HepG2 (cell line): ENCODE results near the gene LGALS3. TPM values are rescaled to one million over a fixed set of nuclear protein-coding genes. Genes with fewer than 3 reads are reported as not detected.

Experiments
- ATF7 ChIP-seq, 2 experiments: fragments of 450-650 bp in 1 of 2; sonication (generic) in 1 of 2; formaldehyde crosslinking in 1 of 2; IDR thresholded peaks; 2 replicates each; pipeline versions ENCODE4 v1.4.0 to v1.6.1; 2016 to 2020; ENCODE audit warnings: antibody characterized with exemption in 1 of 2, mild to moderate bottlenecking in 1 of 2, missing genetic modification reagents in 1 of 2
- HOXA5 ChIP-seq: sonication (generic); formaldehyde crosslinking; IDR thresholded peaks from 2 replicates; pipeline ENCODE4 v1.4.0; 2020; ENCODE audit warnings: missing genetic modification reagents
- ISX ChIP-seq: sonication (generic); formaldehyde crosslinking; conservative IDR thresholded peaks from 2 replicates; pipeline ENCODE4 v1.5.0; 2020; ENCODE audit warnings: missing genetic modification reagents
- SP140L ChIP-seq: sonication (generic); formaldehyde crosslinking; IDR thresholded peaks from 2 replicates; pipeline ENCODE4 v1.4.0; 2020; ENCODE audit warnings: missing genetic modification reagents, borderline replicate concordance
- WIZ ChIP-seq: sonication (generic); formaldehyde crosslinking; IDR thresholded peaks from 2 replicates; pipeline ENCODE4 v1.5.1; 2020; ENCODE audit warnings: mild to moderate bottlenecking, missing genetic modification reagents
- ZFP36L1 ChIP-seq: sonication (generic); formaldehyde crosslinking; IDR thresholded peaks from 2 replicates; pipeline ENCODE4 v1.8.0; 2022; ENCODE audit warnings: mild to moderate bottlenecking, missing genetic modification reagents, moderate library complexity
- ZIK1 ChIP-seq: sonication (generic); formaldehyde crosslinking; IDR thresholded peaks from 2 replicates; pipeline ENCODE4 v1.5.0; 2020; ENCODE audit warnings: mild to moderate bottlenecking, low read depth, missing genetic modification reagents, borderline replicate concordance
- ZNF274 ChIP-seq: sonication (generic); formaldehyde crosslinking; IDR thresholded peaks from 2 replicates; pipeline ENCODE4 v1.5.1; 2020; ENCODE audit warnings: mild to moderate bottlenecking, missing genetic modification reagents
- ZNF292 ChIP-seq: sonication (generic); formaldehyde crosslinking; IDR thresholded peaks from 2 replicates; pipeline ENCODE4 v1.8.1; 2022; ENCODE audit warnings: mild to moderate bottlenecking, low read depth, missing genetic modification reagents, borderline replicate concordance
- ZNF513 ChIP-seq: sonication (generic); formaldehyde crosslinking; conservative IDR thresholded peaks from 2 replicates; pipeline ENCODE4 v1.5.0; 2020; ENCODE audit warnings: missing genetic modification reagents
- ZNF562 ChIP-seq: sonication (generic); formaldehyde crosslinking; IDR thresholded peaks from 2 replicates; pipeline ENCODE4 v1.8.0; 2022; ENCODE audit warnings: missing genetic modification reagents, borderline replicate concordance
- ZNF605 ChIP-seq: sonication (generic); formaldehyde crosslinking; IDR thresholded peaks from 2 replicates; pipeline ENCODE4 v1.8.0; 2022; ENCODE audit warnings: mild to moderate bottlenecking, missing genetic modification reagents
- ZUFSP ChIP-seq: sonication (generic); formaldehyde crosslinking; IDR thresholded peaks from 2 replicates; pipeline ENCODE4 v1.9.0; 2021; ENCODE audit warnings: missing genetic modification reagents, mild to moderate bottlenecking, borderline replicate concordance
- polyA plus RNA-seq, 8 experiments: library from polyadenylated mRNA; depleted of rRNA in 3 of 8; stranded (reverse) in 7 of 8; unstranded in 1 of 8; fragments of >200 nt; fragmentation: Illumina TruSeq in 4 of 8; extraction: Trizol in 4 of 8; gene quantifications; 2 replicates each; pipeline versions ENCODE4 v1.2.1 to v1.2.3, GENCODE V29; 2011 to 2016; ENCODE audit warnings: low read depth in 4 of 8, missing spikeins in 1 of 8, mixed read lengths in 1 of 8; ENCODE audit not compliant: insufficient read depth in 1 of 8
- total RNA-seq, 5 experiments: library from RNA; depleted of rRNA; stranded (reverse); fragments of >200 nt; fragmentation: Illumina TruSeq; extraction: Trizol; gene quantifications; 2 replicates each; pipeline ENCODE4 v1.2.3, GENCODE V29; 2016; ENCODE audit warnings: low read depth in 1 of 5
- TF ChIP-seq, protein P1 (sequence below): sonication (generic); formaldehyde crosslinking; IDR thresholded peaks from 2 replicates; pipeline ENCODE4 v1.4.0; 2020; ENCODE audit warnings: missing genetic modification reagents
- TF ChIP-seq, protein P2 (sequence below): sonication (generic); formaldehyde crosslinking; IDR thresholded peaks from 2 replicates; pipeline ENCODE4 v1.8.0; 2022; ENCODE audit warnings: mild to moderate bottlenecking, missing genetic modification reagents; ENCODE audit not compliant: insufficient replicate concordance
- TF ChIP-seq, protein P3 (sequence below): sonication (generic); formaldehyde crosslinking; conservative IDR thresholded peaks from 2 replicates; pipeline ENCODE4 v1.4.0; 2020; ENCODE audit warnings: mild to moderate bottlenecking, missing genetic modification reagents, moderate library complexity

The LGALS3 gene
- total and polyA plus RNA-seq, 2 of the 13 experiments (the other 11 are each of a cell fraction or from before 2014, with no cell fraction given): 5.0 to 97.4 TPM

DNA sequence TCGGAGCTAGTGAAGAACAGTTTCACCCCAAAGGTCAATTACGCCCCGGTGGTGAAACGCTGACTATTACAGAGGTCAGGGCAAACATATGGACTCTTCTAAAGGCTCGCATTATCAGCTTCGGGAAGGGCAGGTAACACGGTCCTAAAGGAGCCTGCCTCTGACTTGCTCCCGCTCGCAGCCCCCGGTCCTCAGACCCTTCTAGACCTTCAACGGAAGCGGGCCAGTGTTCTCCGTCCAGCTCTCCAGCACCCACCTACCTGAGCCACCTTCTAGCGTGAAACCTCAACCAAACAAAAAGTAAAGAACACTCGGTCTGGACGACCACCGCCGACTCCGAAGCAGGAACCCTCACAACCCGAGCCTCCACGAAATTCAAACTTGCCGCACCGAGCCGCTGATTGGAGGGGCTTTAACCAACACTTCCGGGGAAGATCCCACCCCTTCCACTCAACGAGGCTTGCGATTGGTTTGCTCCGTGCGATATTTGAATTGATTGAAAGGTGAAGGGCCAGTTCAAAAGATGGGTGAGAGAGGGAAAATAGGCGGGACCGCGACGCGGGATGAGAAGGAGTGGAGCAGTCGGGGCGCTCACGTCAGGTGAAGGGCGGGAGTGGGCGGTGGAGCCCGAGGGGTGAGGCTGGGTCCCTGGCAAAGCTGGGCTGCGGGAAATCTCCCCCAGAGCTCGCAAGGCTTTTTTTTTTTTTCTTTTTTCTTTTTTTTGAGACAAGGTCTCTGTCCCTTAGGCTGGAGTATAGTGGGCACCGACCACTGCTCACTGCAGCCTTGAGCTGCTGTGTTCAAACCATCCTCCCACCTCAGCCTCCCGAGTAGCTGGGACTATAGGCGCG is 62.4 kb downstream of the LGALS3 start, which contains the start of gene DLGAP5 (continued):
- TF ChIP-seq, protein P1, sequence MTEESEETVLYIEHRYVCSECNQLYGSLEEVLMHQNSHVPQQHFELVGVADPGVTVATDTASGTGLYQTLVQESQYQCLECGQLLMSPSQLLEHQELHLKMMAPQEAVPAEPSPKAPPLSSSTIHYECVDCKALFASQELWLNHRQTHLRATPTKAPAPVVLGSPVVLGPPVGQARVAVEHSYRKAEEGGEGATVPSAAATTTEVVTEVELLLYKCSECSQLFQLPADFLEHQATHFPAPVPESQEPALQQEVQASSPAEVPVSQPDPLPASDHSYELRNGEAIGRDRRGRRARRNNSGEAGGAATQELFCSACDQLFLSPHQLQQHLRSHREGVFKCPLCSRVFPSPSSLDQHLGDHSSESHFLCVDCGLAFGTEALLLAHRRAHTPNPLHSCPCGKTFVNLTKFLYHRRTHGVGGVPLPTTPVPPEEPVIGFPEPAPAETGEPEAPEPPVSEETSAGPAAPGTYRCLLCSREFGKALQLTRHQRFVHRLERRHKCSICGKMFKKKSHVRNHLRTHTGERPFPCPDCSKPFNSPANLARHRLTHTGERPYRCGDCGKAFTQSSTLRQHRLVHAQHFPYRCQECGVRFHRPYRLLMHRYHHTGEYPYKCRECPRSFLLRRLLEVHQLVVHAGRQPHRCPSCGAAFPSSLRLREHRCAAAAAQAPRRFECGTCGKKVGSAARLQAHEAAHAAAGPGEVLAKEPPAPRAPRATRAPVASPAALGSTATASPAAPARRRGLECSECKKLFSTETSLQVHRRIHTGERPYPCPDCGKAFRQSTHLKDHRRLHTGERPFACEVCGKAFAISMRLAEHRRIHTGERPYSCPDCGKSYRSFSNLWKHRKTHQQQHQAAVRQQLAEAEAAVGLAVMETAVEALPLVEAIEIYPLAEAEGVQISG (CRISPR knock-in tag): peak; percentile 62
- TF ChIP-seq ZNF562 (CRISPR knock-in tag) (0 out of 2 replicates have a peak, but pooled peaks have one; percentile 31), ZNF292 (CRISPR knock-in tag) (no peak), ZIK1 (no peak), ZNF605 (CRISPR knock-in tag) (no peak), ZUFSP (CRISPR knock-in tag) (no peak), WIZ (CRISPR knock-in tag) (no peak), HOXA5 (0 out of 2 replicates have a peak, but pooled peaks have one; percentile 43), ZFP36L1 (CRISPR knock-in tag) (peak; percentile 99), SP140L (CRISPR knock-in tag) (0 out of 2 replicates have a peak, but pooled peaks have one; percentile 37), ATF7 (IDR thresholded peaks at IDR 0.05) (no peak), ATF7 (CRISPR knock-in tag; IDR thresholded peaks at IDR 0.05) (no peak), ZNF274 (CRISPR knock-in tag) (0 out of 2 replicates have a peak, but pooled peaks have one; percentile 40), ISX (no peak), ZNF513 (no peak)
- TF ChIP-seq, protein P2, sequence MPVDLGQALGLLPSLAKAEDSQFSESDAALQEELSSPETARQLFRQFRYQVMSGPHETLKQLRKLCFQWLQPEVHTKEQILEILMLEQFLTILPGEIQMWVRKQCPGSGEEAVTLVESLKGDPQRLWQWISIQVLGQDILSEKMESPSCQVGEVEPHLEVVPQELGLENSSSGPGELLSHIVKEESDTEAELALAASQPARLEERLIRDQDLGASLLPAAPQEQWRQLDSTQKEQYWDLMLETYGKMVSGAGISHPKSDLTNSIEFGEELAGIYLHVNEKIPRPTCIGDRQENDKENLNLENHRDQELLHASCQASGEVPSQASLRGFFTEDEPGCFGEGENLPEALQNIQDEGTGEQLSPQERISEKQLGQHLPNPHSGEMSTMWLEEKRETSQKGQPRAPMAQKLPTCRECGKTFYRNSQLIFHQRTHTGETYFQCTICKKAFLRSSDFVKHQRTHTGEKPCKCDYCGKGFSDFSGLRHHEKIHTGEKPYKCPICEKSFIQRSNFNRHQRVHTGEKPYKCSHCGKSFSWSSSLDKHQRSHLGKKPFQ: no peak
- TF ChIP-seq, protein P3, sequence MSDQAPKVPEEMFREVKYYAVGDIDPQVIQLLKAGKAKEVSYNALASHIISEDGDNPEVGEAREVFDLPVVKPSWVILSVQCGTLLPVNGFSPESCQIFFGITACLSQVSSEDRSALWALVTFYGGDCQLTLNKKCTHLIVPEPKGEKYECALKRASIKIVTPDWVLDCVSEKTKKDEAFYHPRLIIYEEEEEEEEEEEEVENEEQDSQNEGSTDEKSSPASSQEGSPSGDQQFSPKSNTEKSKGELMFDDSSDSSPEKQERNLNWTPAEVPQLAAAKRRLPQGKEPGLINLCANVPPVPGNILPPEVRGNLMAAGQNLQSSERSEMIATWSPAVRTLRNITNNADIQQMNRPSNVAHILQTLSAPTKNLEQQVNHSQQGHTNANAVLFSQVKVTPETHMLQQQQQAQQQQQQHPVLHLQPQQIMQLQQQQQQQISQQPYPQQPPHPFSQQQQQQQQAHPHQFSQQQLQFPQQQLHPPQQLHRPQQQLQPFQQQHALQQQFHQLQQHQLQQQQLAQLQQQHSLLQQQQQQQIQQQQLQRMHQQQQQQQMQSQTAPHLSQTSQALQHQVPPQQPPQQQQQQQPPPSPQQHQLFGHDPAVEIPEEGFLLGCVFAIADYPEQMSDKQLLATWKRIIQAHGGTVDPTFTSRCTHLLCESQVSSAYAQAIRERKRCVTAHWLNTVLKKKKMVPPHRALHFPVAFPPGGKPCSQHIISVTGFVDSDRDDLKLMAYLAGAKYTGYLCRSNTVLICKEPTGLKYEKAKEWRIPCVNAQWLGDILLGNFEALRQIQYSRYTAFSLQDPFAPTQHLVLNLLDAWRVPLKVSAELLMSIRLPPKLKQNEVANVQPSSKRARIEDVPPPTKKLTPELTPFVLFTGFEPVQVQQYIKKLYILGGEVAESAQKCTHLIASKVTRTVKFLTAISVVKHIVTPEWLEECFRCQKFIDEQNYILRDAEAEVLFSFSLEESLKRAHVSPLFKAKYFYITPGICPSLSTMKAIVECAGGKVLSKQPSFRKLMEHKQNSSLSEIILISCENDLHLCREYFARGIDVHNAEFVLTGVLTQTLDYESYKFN (CRISPR knock-in tag): no peak
